Ectodermal cell (in vitro differentiated cells): Measurements from ENCODE around the gene STX17.

ENCODE experiments used
- H3K27ac ChIP-seq: 2 replicates; pipeline ENCODE4 v1.7.0; 2013; ENCODE audit warnings: mild to moderate bottlenecking, low read depth, low read length; ENCODE audit not compliant: insufficient read depth, poor library complexity, severe bottlenecking
- H3K27me3 ChIP-seq: 2 replicates; pipeline ENCODE4 v1.7.0; 2013; ENCODE audit warnings: mild to moderate bottlenecking, low read length; ENCODE audit not compliant: insufficient read depth, control insufficient read depth, poor library complexity, severe bottlenecking
- H3K36me3 ChIP-seq: one replicate; pipeline ENCODE4 v1.7.0; 2013; ENCODE audit warnings: low read length; ENCODE audit not compliant: control insufficient read depth, insufficient read depth
- H3K4me1 ChIP-seq: one replicate; pipeline ENCODE4 v1.7.0; 2013; ENCODE audit warnings: low read length; ENCODE audit not compliant: control insufficient read depth, insufficient read depth
- H3K4me3 ChIP-seq: 2 replicates; pipeline ENCODE4 v1.7.0; 2013; ENCODE audit warnings: low read depth, low read length, control low read depth; ENCODE audit not compliant: insufficient read depth
- H3K9me3 ChIP-seq: 2 replicates; pipeline ENCODE4 v1.7.0; 2013; ENCODE audit warnings: mild to moderate bottlenecking, low read length, moderate library complexity; ENCODE audit not compliant: control insufficient read depth
- WGBS, 2 experiments: methylation state at CpG; one replicate each; pipeline ENCODE4 v1.1.7; 2013; ENCODE audit warnings: missing lambda C conversion rate in 2 of 2; 5-methylcytosine and 5-hydroxymethylcytosine counted together

Gene STX17

DNA sequence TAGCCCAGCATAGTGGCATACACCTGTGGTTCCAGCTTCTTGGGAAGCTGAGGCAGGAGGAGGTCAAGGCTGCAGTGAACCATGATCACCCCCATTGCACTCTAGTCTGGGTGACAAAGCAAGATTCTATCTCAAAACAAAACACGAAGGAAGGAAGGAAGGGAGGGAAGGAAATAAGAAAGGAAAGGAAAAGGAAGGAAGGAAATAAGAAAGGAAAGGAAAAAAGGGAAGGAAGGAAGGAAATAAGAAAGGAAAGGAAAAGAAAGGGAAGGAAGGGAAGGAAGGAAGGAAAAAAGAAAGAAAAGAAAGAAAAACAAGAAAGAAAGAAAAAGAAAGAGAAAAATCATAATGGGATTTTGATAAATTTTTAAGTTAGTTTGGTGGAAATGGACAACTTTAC is 3.1 kb upstream of the STX17 start:
- no peaks in the 10 kb centered on the region for H3K4me1 ChIP-seq
- H3K27ac ChIP-seq = no peak overlapping the region
- no peak overlapping the region for H3K4me3 ChIP-seq
- WGBS, 2 experiments = 88 to 94% methylated on average over 1 of the region's 1 CpG
- no peaks in the 10 kb centered on the region for H3K27me3 ChIP-seq
- no peaks in the 10 kb centered on the region for H3K9me3 ChIP-seq
- H3K36me3 ChIP-seq = no peaks in the 10 kb centered on the region

- Histone ChIP-seq H3K36me3 (no peaks in the 10 kb centered on the region), H3K9me3 (no peaks in the 10 kb centered on the region), H3K4me3 (peak overlapping the region; percentile 48), H3K4me1 (no peaks in the 10 kb centered on the region), H3K27ac (no peak overlapping the region), H3K27me3 (no peaks in the 10 kb centered on the region)
- 66 to 68% methylated on average over 9 of the region's 9 CpGs for WGBS, 2 experiments
These were observed 536 bp upstream of the STX17 start for GRCh38 chr9:99905833-99906402.

- no peaks in the 10 kb centered on the region for H3K9me3 ChIP-seq
- peak overlapping the region; percentile 48 for H3K4me3 ChIP-seq
- WGBS, 2 experiments = 17 to 40% methylated on average over 8 to 9 of the region's 9 CpGs
- no peaks in the 10 kb centered on the region for H3K36me3 ChIP-seq
- no peaks in the 10 kb centered on the region for H3K4me1 ChIP-seq
- no peaks in the 10 kb centered on the region for H3K27me3 ChIP-seq
- no peak overlapping the region for H3K27ac ChIP-seq
These were observed 716 bp downstream of the STX17 start for GRCh38 chr9:99907208-99907532.

DNA sequence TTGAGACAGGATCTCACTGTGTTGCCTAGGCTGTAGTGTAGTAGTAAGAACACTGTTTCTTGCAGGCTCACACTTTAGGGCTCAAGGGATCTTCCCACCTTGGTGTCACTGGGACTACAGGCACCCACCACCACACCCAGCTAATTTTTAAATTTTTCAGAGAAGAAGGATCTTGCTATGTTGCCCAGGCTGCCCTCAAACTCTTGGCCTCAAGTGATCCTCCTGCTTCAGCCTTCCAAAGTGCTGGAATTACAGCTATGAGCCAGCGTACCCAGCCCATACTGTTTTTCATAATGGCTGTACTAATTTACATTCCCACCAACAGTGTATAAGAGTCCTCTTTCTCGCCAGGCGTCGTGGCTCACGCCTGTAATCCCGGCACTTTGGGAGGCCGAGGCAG is 5.1 kb downstream of the STX17 start:
- Histone ChIP-seq H3K27ac (no peak overlapping the region), H3K4me3 (no peak overlapping the region), H3K4me1 (no peaks in the 10 kb centered on the region), H3K9me3 (no peaks in the 10 kb centered on the region), H3K36me3 (no peaks in the 10 kb centered on the region), H3K27me3 (no peaks in the 10 kb centered on the region)
- WGBS, 2 experiments = 86 to 91% methylated on average over 7 of the region's 7 CpGs

GRCh38 chr9:99916650-99917049 is 10.2 kb downstream of the STX17 start:
- no peaks in the 10 kb centered on the region for H3K27me3 ChIP-seq
- H3K36me3 ChIP-seq = no peaks in the 10 kb centered on the region
- WGBS, 2 experiments = 100% methylated on average over 1 of the region's 1 CpG; no CpG with 5 or more reads in 1 of the 2 experiments
- H3K4me1 ChIP-seq = no peaks in the 10 kb centered on the region
- H3K4me3 ChIP-seq = no peak overlapping the region
- H3K9me3 ChIP-seq = no peaks in the 10 kb centered on the region
- no peak overlapping the region for H3K27ac ChIP-seq

GRCh38 chr9:99918134-99918533 is 11.7 kb downstream of the STX17 start:
- Histone ChIP-seq H3K27me3 (no peaks in the 10 kb centered on the region), H3K27ac (no peak overlapping the region), H3K4me3 (no peak overlapping the region), H3K4me1 (no peaks in the 10 kb centered on the region), H3K9me3 (no peaks in the 10 kb centered on the region), H3K36me3 (peaks cover 7% of the 10 kb centered on the region)
- WGBS, 2 experiments = 91 to 95% methylated on average over 2 to 3 of the region's 3 CpGs

- WGBS, 2 experiments = 86 to 91% methylated on average over 2 of the region's 2 CpGs
- H3K27ac ChIP-seq = no peak overlapping the region
- H3K27me3 ChIP-seq = no peaks in the 10 kb centered on the region
- H3K4me1 ChIP-seq = no peaks in the 10 kb centered on the region
- H3K9me3 ChIP-seq = no peaks in the 10 kb centered on the region
- H3K4me3 ChIP-seq = no peak overlapping the region
- peaks cover 10% of the 10 kb centered on the region for H3K36me3 ChIP-seq
These were observed 13.5 kb downstream of the STX17 start for GRCh38 chr9:99919930-99920329.

DNA sequence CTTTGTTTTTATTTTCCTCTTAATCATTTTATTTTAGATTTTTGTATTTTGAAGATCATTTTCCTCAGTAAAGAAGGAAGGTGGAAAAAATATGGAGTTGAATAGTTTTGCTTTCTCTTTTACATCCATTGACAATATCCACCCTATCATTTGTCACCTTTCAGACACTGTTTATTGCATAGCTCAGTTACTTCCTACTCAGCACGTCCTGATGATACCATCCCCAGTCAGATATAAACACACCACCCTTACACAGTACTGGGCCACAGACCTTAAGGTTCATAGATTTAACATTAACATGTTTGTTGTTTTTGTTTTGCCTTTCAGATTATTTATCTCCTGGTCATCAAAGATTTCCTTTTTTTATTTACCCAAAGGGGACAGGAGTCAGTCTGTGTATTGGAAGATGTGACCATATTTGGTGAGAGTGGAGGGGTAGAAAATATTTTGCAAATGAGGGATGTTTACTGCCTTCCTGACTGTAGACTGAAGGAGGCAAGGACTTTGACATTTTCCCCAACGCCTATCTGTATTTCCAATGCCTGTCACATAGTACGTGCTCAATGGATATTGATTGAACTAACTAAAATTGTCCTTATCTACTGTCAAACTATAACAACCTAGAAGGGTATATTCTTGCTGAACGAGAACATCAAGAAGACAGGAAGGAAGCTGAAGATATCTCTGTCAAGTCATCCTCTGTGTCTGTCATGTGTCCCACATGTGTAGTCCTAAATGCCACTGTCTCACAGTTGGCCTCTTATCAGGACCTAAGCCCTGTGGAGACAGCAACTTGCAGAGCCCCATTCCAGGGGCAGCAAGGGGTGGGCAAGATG is 15.6 kb downstream of the STX17 start:
- no peak overlapping the region for H3K4me3 ChIP-seq
- no peaks in the 10 kb centered on the region for H3K27me3 ChIP-seq

DNA sequence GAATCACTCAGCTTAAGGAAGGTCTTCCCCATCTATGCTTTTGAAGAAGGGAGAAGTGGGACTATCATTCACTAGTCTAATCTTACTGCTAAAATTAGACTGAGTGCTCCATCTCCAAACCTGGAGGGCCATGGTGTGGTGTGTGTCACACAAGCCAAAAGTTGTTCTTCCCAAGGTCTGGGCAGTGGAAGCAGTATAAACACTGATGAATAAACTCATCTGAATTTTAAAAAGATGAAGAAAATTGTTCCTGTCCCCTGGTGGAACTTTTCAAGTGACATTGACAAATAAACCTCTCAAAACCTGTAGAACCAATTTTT is 16.2 kb downstream of the STX17 start:
- H3K27me3 ChIP-seq = no peaks in the 10 kb centered on the region
- no peaks in the 10 kb centered on the region for H3K4me1 ChIP-seq
- H3K4me3 ChIP-seq = no peak overlapping the region
- H3K27ac ChIP-seq = no peak overlapping the region
- no peaks in the 10 kb centered on the region for H3K9me3 ChIP-seq
- peaks cover 15% of the 10 kb centered on the region for H3K36me3 ChIP-seq

More for the DNA sequence above, 15.6 kb downstream of the STX17 start:
- Histone ChIP-seq H3K9me3 (no peaks in the 10 kb centered on the region), H3K36me3 (peaks cover 15% of the 10 kb centered on the region), H3K4me1 (no peaks in the 10 kb centered on the region), H3K27ac (no peak overlapping the region)
- WGBS, 2 experiments = 93 to 94% methylated on average over 4 of the region's 4 CpGs

DNA sequence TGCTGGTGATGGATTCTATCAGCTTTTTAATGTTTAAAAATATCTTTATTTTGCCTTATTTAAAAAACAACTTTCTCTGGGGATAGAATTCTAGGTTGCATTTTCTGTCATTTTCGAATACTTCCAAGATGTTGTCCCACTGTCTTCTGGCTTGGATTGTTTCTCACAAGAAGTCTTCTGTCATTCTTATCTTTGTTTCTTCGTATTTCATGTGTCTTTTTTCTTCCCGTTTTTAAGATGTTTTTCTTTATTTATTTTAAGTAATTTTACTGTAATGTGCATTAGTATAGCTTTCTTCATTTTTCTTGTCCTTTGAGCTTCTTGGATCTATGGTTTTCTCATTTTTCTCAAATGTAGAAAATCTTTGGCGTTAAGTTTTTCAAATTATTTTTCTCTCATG is 19.1 kb downstream of the STX17 start:
- Histone ChIP-seq H3K36me3 (peaks cover 18% of the 10 kb centered on the region), H3K27me3 (no peaks in the 10 kb centered on the region), H3K27ac (no peak overlapping the region), H3K4me3 (no peak overlapping the region), H3K4me1 (no peaks in the 10 kb centered on the region), H3K9me3 (no peaks in the 10 kb centered on the region)
- 98 to 100% methylated on average over 2 to 3 of the region's 4 CpGs for WGBS, 2 experiments
